Dermis lymphatic vessel endothelial cell (primary cell): ENCODE results near the gene KL. TPM values are rescaled to one million over a fixed set of nuclear protein-coding genes. Genes with fewer than 3 reads are reported as not detected.

Experiments
- total RNA-seq: library from RNA; depleted of rRNA; stranded (reverse); fragments of >200 nt; gene quantifications from 2 replicates; pipeline ENCODE4 v1.2.1, GENCODE V29; 2014

Gene KL
- total RNA-seq = under 0.01 and 0.33 TPM in 2 replicates

GRCh38 chr13:33016414-33017322, at the start of gene KL:
Gene KL (plus strand): TSS chr13:33016423. CDS start chr13:33016441, 18 bp downstream.

